Activated CD4-positive, alpha-beta T cell treated with anti-CD3 and anti-CD28 coated beads, Interleukin-2, amount 50 U/mL, for 4 hours (primary cell): ENCODE results near the gene KDM5C.

Experiments used
- DNase-seq, 2 experiments: peaks; one replicate each; pipeline ENCODE4 v3.0.0-alpha.2; 2020

The KDM5C gene

GRCh38 chrX:53249408-53250042 is 24.5 kb upstream of the KDM5C start:
- DNase-seq, result no peak

- no peak for DNase-seq
Measured at GRCh38 chrX:53247928-53248327, 22.9 kb upstream of the KDM5C start.

DNA sequence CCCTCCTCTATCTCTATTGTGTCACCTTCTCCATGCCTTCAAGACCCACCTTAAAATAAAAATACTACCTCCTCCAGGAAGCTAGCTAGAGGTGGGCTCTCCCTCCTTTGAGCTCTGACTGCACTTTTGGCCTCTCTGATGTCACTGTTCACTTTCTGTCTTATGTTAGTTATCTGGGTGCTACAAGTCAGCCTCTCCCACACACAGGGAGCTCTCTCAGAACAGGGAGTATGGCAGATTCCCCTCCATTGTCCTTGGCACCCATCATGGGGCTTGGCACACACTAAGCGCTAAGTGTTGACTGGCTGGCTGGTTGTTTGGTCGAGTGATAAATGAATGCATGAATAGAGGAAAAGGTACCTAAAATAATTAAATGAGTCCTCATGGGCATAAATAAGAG is 21.2 kb upstream of the KDM5C start:
- no peak for DNase-seq

DNA sequence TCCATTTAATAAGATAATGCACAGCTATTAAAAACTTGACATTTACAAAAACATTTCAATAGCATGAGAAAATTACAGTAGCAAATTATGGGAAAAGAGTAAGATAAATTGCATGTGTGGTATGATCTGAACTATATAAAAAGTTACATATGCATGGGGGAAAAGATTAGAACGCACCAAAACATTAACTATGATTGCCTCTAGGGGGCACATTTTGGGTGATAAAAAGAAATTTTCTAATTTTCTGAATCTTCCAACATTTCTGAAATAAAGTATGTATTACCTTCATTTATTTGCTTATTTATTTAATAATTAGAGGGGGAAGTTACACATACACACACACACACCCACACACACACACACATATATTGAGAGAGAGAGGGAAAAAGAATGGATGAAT is 19.6 kb upstream of the KDM5C start:
- no peak for DNase-seq

GRCh38 chrX:53242310-53242709 is 17.3 kb upstream of the KDM5C start:
- no peak for DNase-seq

DNA sequence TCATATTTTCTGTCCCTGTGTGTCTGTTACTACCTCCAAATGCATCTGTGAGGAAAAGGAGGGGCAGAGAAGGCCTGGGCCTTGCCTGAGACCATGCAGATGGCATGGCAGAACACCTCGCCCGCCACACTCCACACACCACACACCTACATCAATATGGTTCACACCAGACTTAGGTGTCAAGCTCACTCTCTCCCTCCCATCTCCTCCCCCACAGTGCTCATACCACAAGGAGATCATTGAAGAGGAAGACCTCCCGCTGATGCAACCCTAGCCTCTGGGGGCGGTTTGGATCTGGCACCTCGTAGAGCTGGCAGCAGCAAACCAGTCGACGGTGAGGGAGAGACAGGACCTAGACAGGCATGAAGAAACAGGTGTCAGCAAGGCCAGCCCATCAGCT is 16.6 kb upstream of the KDM5C start:
- DNase-seq, result no peak

DNA sequence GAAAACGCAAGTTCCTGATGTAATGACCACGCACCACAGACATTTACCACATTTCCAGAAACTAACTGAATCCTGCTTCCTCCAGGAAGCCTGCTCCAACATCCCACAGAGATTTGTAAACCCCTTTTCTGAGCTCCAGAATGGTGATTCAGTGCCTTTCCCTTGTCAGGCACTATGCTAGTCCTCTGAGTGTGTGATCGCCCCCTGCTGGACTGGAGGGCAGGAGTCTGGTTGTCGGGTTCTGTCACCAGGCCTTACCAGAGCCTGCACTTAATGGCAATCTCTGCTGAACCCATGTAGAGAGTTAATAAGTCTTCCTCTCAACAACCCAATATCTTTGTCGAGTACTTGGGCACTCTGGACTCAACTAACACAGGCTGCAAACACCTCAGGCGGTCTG is 14.5 kb upstream of the KDM5C start:
- DNase-seq, result peak in 1 of 2 experiments; percentile 25

GRCh38 chrX:53237056-53237455 is 12.0 kb upstream of the KDM5C start:
- no peak for DNase-seq

DNA sequence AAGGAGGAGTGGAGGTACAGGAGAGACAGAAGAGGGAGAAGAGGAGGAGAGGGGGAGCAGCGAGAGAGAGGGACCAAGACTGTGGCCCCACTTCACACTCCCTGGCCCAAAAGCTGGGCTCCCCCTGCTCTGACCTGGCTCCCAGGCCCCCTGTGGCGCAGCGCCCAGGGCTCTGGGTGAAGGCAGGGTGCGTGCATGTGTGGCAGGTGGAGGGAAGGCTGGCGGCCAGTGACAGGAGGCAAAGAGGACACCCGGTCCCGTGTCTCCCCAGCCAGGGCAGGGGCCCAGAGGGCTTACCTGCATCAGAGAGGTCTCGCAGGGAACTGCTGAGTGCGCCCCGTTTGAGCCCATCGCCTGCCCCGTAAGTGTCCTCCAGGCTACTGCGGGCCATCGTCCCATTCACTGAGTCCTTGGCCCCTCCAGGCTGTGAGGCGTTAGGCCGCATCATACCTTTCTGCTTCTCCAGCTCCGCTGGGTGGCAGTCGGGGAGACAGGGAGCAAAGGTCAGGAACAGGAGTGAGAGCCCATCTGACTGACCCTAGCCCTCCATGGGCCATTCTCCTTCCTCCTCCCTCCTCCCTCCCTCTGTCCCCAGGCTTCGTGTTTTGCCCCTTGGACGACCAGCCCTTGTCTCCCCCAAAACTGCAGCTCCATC is 11.1 kb upstream of the KDM5C start:
- no peak for DNase-seq

- DNase-seq, result no peak
Measured at GRCh38 chrX:53235566-53235965, 10.6 kb upstream of the KDM5C start.

DNA sequence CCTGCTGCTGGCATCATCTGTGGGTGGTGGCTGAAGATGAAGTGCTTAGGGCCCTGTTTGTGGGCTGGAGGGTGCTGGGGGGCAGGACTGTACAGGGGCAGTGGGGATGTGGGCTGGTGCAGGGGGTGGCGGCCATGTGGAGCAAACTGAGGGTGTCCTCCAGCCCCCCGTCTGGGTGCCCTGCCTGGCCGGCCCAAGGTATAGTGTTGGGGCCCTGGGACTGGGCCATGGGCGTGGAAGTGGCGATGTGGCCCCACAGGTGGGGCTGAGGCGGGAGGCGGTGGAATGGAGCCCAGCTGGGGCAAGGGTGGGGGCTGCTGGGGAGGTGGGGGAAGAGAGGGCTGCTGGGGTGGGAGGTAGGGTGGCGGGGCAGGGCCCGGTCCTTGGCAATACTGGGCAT is 9.5 kb upstream of the KDM5C start:
- DNase-seq, result no peak

GRCh38 chrX:53233536-53233935 is 8.5 kb upstream of the KDM5C start:
- DNase-seq, result no peak

GRCh38 chrX:53230116-53230515 is 5.1 kb upstream of the KDM5C start:
- no peak for DNase-seq

DNA sequence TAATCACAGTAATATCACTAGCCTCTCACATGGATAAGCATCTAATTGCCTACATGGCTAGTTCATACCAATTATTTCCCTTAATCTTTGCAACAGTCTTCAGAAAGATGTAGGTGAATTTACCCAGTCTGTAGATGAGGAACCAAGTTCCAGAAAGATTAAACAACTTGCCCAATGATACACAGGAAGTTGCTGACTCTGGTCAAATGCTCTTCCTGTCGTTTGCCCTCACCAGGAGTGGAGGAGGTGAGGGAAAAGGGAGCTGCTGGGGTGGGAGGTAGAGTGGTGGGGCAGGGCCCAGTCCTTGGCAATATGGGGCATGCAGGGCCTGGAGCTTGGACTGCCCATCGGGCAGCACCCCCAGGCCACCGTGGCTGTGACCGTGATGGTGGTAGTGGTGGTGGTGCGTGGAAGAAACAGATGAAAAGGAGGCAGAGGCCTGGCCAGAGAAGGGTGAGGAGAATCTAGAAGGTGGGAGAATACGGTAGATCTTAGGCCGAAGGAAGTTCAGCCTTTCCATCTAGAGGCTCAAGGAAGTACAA is 2.3 kb upstream of the KDM5C start:
- no peak for DNase-seq

- no peak for DNase-seq
Measured at GRCh38 chrX:53223955-53224859, 800 bp downstream of the KDM5C start.

- DNase-seq, result no peak
Measured at GRCh38 chrX:53223068-53223693, 1.8 kb downstream of the KDM5C start.

DNA sequence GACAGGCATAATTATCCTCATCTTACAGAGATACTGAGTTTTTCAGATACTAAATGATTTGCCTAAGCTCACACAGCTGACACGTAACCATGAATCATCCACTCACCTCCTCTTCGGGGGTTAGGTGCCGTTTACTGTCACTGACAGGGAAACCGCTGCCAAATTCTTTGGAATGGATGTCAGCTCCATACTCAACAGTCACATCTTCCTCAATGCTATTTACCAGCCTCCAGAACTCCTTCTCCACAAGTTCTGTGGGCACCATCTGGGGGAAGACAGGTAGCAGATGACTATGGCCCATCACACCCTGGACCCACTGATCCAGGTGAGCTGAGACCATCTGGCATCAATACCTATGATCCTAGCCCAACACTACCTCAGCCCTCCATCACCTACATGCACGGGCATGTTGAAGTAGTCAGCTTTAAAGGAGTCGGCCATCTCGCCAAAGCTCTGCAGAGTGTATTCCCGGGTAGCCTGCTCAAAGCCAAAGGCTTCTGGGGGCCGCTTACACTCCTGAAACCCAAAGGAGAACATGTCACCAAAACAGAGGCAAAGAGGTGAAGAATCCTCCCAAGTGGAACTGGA is 13.5 kb downstream of the KDM5C start:
- DNase-seq, result no peak

GRCh38 chrX:53196678-53197077 is 28.3 kb downstream of the KDM5C start:
- no peak for DNase-seq

DNA sequence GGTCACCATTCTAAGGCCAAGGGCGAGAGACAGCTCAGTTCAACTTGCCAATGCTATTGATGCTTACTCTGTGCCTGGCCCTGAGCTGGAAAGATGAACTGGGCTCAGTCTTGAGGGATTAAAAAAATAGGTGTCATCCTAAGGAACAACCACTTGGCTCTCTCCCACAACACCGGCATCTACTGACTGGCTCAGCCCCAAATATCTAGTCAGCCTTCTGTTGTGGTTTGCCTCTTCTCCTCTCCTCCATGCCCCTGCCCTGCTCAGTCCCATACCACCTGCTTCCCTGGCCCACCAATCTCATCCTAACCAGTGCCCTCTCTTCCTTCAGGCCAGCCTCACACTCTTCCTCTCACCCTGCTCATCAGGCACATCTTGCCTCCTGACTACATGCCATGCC is 29.6 kb downstream of the KDM5C start:
- DNase-seq, result no peak

- DNase-seq, result no peak
Measured at GRCh38 chrX:53194308-53194707, 30.7 kb downstream of the KDM5C start.

GRCh38 chrX:53193093-53193492 is 31.9 kb downstream of the KDM5C start:
- no peak for DNase-seq

DNA sequence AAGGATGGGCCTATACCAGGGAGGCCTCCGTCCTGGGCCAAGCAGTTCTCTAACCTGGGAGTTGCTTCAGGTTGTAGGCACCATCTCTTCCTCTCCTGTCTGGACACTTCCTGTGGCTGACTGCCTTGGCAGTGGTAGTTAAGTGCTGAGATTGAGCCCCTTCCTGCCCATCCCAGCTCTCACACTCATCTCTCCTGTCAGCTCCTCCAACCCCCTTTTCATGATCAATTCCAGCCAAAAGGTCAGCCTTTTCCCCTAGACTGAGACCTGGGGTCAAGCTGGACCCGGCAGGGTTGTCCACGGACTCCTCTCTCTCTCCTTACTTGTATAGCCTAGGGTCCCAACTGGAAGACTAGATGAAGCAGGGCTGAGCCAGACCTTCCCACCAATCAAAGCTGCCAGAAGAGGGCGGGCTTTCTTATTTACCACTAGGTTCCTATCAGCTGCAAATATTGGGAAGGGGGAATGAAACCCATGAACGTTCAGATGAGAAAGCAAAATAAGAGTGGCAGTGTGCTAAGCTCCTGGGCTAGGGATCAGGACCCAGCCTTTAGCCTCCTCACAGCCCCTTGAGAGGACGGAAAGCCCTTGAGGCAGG is 34.5 kb downstream of the KDM5C start:
- no peak for DNase-seq
